Activated CD8-positive, alpha-beta memory T cell treated with anti-CD3 and anti-CD28 coated beads, Interleukin-2, amount 10 ng/mL, durations not matched to agents 7 days and 5 days (primary cell): ENCODE measurements around the gene THBS2. TPM values are rescaled to one million over a fixed set of nuclear protein-coding genes. Genes with fewer than 3 reads are reported as not detected.
"Not testable (repeated sequence)": the region's sequence is repeated elsewhere in the genome, so short reads cannot be mapped to it uniquely, and the experiment has no call there.

ENCODE experiments used
- ATAC-seq: fragments of 150-1000 bp; cut with Tn5 transposase; one replicate; pipeline ENCODE4 v1.10.0; 2021; ENCODE audit warnings: moderate library complexity
- CTCF ChIA-PET: fragments of 350-600 bp; sonication (Branson Sonifier 250); formaldehyde crosslinking; loops from one replicate; lab custom pipeline; 2021; ENCODE audit warnings: antibody characterized with exemption; lab: Charles Lee
- DNase-seq: peaks from one replicate; pipeline ENCODE4 v3.0.0-alpha.2; 2020
- H3K27ac Mint-ChIP-seq: one replicate; pipeline ENCODE4 v1.8.0; 2021; ENCODE audit warnings: mild to moderate bottlenecking, mixed read lengths
- H3K27me3 Mint-ChIP-seq: one replicate; pipeline ENCODE4 v1.8.0; 2021; ENCODE audit warnings: mixed read lengths
- H3K36me3 Mint-ChIP-seq: one replicate; pipeline ENCODE4 v1.8.0; 2021; ENCODE audit warnings: mild to moderate bottlenecking, mixed read lengths
- H3K4me1 Mint-ChIP-seq: one replicate; pipeline ENCODE4 v1.8.0; 2021; ENCODE audit warnings: mixed read lengths
- H3K4me3 Mint-ChIP-seq: one replicate; pipeline ENCODE4 v1.8.0; 2021; ENCODE audit warnings: mild to moderate bottlenecking, moderate library complexity, mixed read lengths
- H3K9me3 Mint-ChIP-seq: one replicate; pipeline ENCODE4 v1.8.0; 2022; ENCODE audit warnings: low read depth, mixed read lengths
- total RNA-seq, 2 experiments: library from RNA; stranded (reverse); gene quantifications; one replicate each; pipeline ENCODE4 v1.2.3, GENCODE V29; 2021

The THBS2 gene
- total RNA-seq, 2 experiments from 2014 or later: not detected

- no peaks in the 10 kb centered on the region for H3K27me3 Mint-ChIP-seq
- H3K4me1 Mint-ChIP-seq: no peaks in the 10 kb centered on the region
- no peak for DNase-seq
- no peaks in the 10 kb centered on the region for H3K9me3 Mint-ChIP-seq
- H3K4me3 Mint-ChIP-seq: no peak overlapping the region
- CTCF ChIA-PET: no interaction called here
- no peak overlapping the region for H3K27ac Mint-ChIP-seq
- no peaks in the 10 kb centered on the region for H3K36me3 Mint-ChIP-seq
- no peak for ATAC-seq
Observed at GRCh38 chr6:169288591-169288990, 34.9 kb upstream of the THBS2 start.

GRCh38 chr6:169287675-169288074, 34.0 kb upstream of the THBS2 start:
- Mint-ChIP-seq H3K4me1 (no peaks in the 10 kb centered on the region), H3K36me3 (no peaks in the 10 kb centered on the region), H3K27me3 (no peaks in the 10 kb centered on the region), H3K4me3 (no peak overlapping the region), H3K27ac (no peak overlapping the region), H3K9me3 (no peaks in the 10 kb centered on the region)
- ATAC-seq (no peak), DNase-seq (no peak)
- CTCF ChIA-PET: no interaction called here

- no peaks in the 10 kb centered on the region for H3K27me3 Mint-ChIP-seq
- no peak overlapping the region for H3K27ac Mint-ChIP-seq
- no peaks in the 10 kb centered on the region for H3K36me3 Mint-ChIP-seq
Observed at GRCh38 chr6:169286961-169287360, 33.3 kb upstream of the THBS2 start.

GRCh38 chr6:169285165-169285564, 31.5 kb upstream of the THBS2 start:
- no peak overlapping the region for H3K27ac Mint-ChIP-seq
- peak; percentile 20 for ATAC-seq
- CTCF ChIA-PET: no interaction called here

More at GRCh38 chr6:169286961-169287360, 33.3 kb upstream of the THBS2 start:
- no peaks in the 10 kb centered on the region for H3K4me1 Mint-ChIP-seq
- no peak for DNase-seq
- ATAC-seq: no peak
- no peaks in the 10 kb centered on the region for H3K9me3 Mint-ChIP-seq
- no peak overlapping the region for H3K4me3 Mint-ChIP-seq
- CTCF ChIA-PET: no interaction called here

GRCh38 chr6:169283924-169284323, 30.3 kb upstream of the THBS2 start:
- H3K27me3 Mint-ChIP-seq: no peaks in the 10 kb centered on the region
- no peaks in the 10 kb centered on the region for H3K4me1 Mint-ChIP-seq
- H3K27ac Mint-ChIP-seq: no peak overlapping the region
- no peaks in the 10 kb centered on the region for H3K36me3 Mint-ChIP-seq
- DNase-seq (no peak), ATAC-seq (no peak)
- H3K4me3 Mint-ChIP-seq: no peak overlapping the region
- CTCF ChIA-PET: no interaction called here
- no peaks in the 10 kb centered on the region for H3K9me3 Mint-ChIP-seq

More at GRCh38 chr6:169285165-169285564, 31.5 kb upstream of the THBS2 start:
- Mint-ChIP-seq H3K9me3 (no peaks in the 10 kb centered on the region), H3K36me3 (no peaks in the 10 kb centered on the region), H3K27me3 (no peaks in the 10 kb centered on the region), H3K4me3 (no peak overlapping the region), H3K4me1 (no peaks in the 10 kb centered on the region)
- no peak for DNase-seq

GRCh38 chr6:169282043-169282442, 28.4 kb upstream of the THBS2 start:
- Mint-ChIP-seq H3K36me3 (no peaks in the 10 kb centered on the region), H3K9me3 (no peaks in the 10 kb centered on the region), H3K27ac (no peak overlapping the region), H3K4me1 (no peaks in the 10 kb centered on the region), H3K27me3 (no peaks in the 10 kb centered on the region), H3K4me3 (no peak overlapping the region)
- DNase-seq: no peak
- ATAC-seq: no peak
- CTCF ChIA-PET: no interaction called here

- Mint-ChIP-seq H3K36me3 (no peaks in the 10 kb centered on the region), H3K27me3 (no peaks in the 10 kb centered on the region), H3K4me1 (no peaks in the 10 kb centered on the region), H3K27ac (no peak overlapping the region), H3K9me3 (no peaks in the 10 kb centered on the region), H3K4me3 (no peak overlapping the region)
- no peak for DNase-seq
- ATAC-seq: no peak
- CTCF ChIA-PET: interaction anchor here (0.5 kb wide), 1 partner anchor 41 kb away, joined by 4 read pairs; no protein-coding TSS in a partner anchor
Observed at GRCh38 chr6:169277619-169278018, 24.0 kb upstream of the THBS2 start.

GRCh38 chr6:169274781-169275180, 21.1 kb upstream of the THBS2 start:
- no peak overlapping the region for H3K27ac Mint-ChIP-seq
- ATAC-seq (no peak), DNase-seq (no peak)
- no peak overlapping the region for H3K4me3 Mint-ChIP-seq
- H3K4me1 Mint-ChIP-seq: no peaks in the 10 kb centered on the region
- CTCF ChIA-PET: no interaction called here
- H3K9me3 Mint-ChIP-seq: no peaks in the 10 kb centered on the region
- no peaks in the 10 kb centered on the region for H3K36me3 Mint-ChIP-seq
- peaks cover 18% of the 10 kb centered on the region for H3K27me3 Mint-ChIP-seq

GRCh38 chr6:169273511-169273910, 19.9 kb upstream of the THBS2 start:
- no peaks in the 10 kb centered on the region for H3K4me1 Mint-ChIP-seq
- DNase-seq: no peak
- H3K27me3 Mint-ChIP-seq: peaks cover 18% of the 10 kb centered on the region
- no peak overlapping the region for H3K27ac Mint-ChIP-seq
- CTCF ChIA-PET: no interaction called here
- no peak overlapping the region for H3K4me3 Mint-ChIP-seq
- no peak for ATAC-seq
- H3K36me3 Mint-ChIP-seq: no peaks in the 10 kb centered on the region
- no peaks in the 10 kb centered on the region for H3K9me3 Mint-ChIP-seq

- CTCF ChIA-PET: no interaction called here
- H3K4me1 Mint-ChIP-seq: no peaks in the 10 kb centered on the region
- H3K27ac Mint-ChIP-seq: no peak overlapping the region
- peaks cover 18% of the 10 kb centered on the region for H3K27me3 Mint-ChIP-seq
- H3K9me3 Mint-ChIP-seq: no peaks in the 10 kb centered on the region
- H3K4me3 Mint-ChIP-seq: no peak overlapping the region
- DNase-seq (no peak), ATAC-seq (no peak)
- H3K36me3 Mint-ChIP-seq: no peaks in the 10 kb centered on the region
Observed at GRCh38 chr6:169271877-169272216, 18.2 kb upstream of the THBS2 start.

- ATAC-seq (no peak), DNase-seq (no peak)
- peaks cover 18% of the 10 kb centered on the region for H3K27me3 Mint-ChIP-seq
- H3K36me3 Mint-ChIP-seq: no peaks in the 10 kb centered on the region
- H3K9me3 Mint-ChIP-seq: no peaks in the 10 kb centered on the region
- H3K4me3 Mint-ChIP-seq: no peak overlapping the region
- CTCF ChIA-PET: no interaction called here
- H3K4me1 Mint-ChIP-seq: no peaks in the 10 kb centered on the region
- H3K27ac Mint-ChIP-seq: no peak overlapping the region
Observed at GRCh38 chr6:169271158-169271876, 17.7 kb upstream of the THBS2 start.

- H3K27ac Mint-ChIP-seq, CTCF ChIA-PET, H3K9me3 Mint-ChIP-seq, H3K4me3 Mint-ChIP-seq, ATAC-seq, H3K36me3 Mint-ChIP-seq, H3K4me1 Mint-ChIP-seq, DNase-seq: not testable (repeated sequence)
- H3K27me3 Mint-ChIP-seq: peaks cover 18% of the 10 kb centered on the region
Observed at GRCh38 chr6:169270077-169270380, 16.4 kb upstream of the THBS2 start.

GRCh38 chr6:169269180-169270076, 15.8 kb upstream of the THBS2 start:
- ATAC-seq: no peak
- no peak overlapping the region for H3K27ac Mint-ChIP-seq
- CTCF ChIA-PET: no interaction called here
- no peak for DNase-seq
- peaks cover 18% of the 10 kb centered on the region for H3K27me3 Mint-ChIP-seq
- H3K9me3 Mint-ChIP-seq: no peaks in the 10 kb centered on the region
- no peak overlapping the region for H3K4me3 Mint-ChIP-seq
- H3K4me1 Mint-ChIP-seq: no peaks in the 10 kb centered on the region
- no peaks in the 10 kb centered on the region for H3K36me3 Mint-ChIP-seq

GRCh38 chr6:169268276-169268675, 14.6 kb upstream of the THBS2 start:
- Mint-ChIP-seq H3K27ac (no peak overlapping the region), H3K4me1 (no peaks in the 10 kb centered on the region), H3K36me3 (no peaks in the 10 kb centered on the region), H3K9me3 (no peaks in the 10 kb centered on the region), H3K27me3 (peaks cover 18% of the 10 kb centered on the region), H3K4me3 (no peak overlapping the region)
- DNase-seq (no peak), ATAC-seq (no peak)
- CTCF ChIA-PET: no interaction called here
